ENCODE data around the gene MBTPS1. TPM values are rescaled to one million over a fixed set of nuclear protein-coding genes. Genes with fewer than 3 reads are reported as not detected.

The MBTPS1 gene
- total and polyA plus RNA-seq, 2 donors from 2014 or later, result 45.5 to 91.7 TPM

- no peak overlapping the region for H3K27ac ChIP-seq (ENCODE audit: low read depth in 2 of 2, low read length in 2 of 2)
- DNase-seq, result no peak
- H3K27me3 ChIP-seq (ENCODE audit: control insufficient read depth, insufficient read depth, low read length), result no peaks in the 10 kb centered on the region
- FAIRE-seq, result no peak
- no peak overlapping the region for H3K4me3 ChIP-seq (ENCODE audit: low read length in 3 of 3)
- H3K9ac ChIP-seq (ENCODE audit: low read length in 3 of 3), result no peak overlapping the region
- H3K36me3 ChIP-seq (ENCODE audit: control insufficient read depth in 2 of 3, insufficient read depth in 3 of 3, low read length in 3 of 3), result no peaks in the 10 kb centered on the region
- intact Hi-C loops (cut with DNase I), result no loop called here
- no peak for TF ChIP-seq CTCF (IDR thresholded peaks at IDR 0.05; ENCODE audit: borderline replicate concordance, extremely low read depth, insufficient read depth)
- H3K9me3 ChIP-seq (ENCODE audit: control insufficient read depth in 2 of 3, insufficient read depth in 1 of 3, low read length in 3 of 3), result peaks cover 0 to 4% (median 0%) of the 10 kb centered on the region in 3 donors
- no peaks in the 10 kb centered on the region for H3K4me1 ChIP-seq (ENCODE audit: control insufficient read depth in 2 of 3, insufficient read depth in 2 of 3, low read depth in 1 of 3, low read length in 3 of 3)
These were observed 90.1 kb downstream of the MBTPS1 start for GRCh38 chr16:84026606-84027005.

DNA sequence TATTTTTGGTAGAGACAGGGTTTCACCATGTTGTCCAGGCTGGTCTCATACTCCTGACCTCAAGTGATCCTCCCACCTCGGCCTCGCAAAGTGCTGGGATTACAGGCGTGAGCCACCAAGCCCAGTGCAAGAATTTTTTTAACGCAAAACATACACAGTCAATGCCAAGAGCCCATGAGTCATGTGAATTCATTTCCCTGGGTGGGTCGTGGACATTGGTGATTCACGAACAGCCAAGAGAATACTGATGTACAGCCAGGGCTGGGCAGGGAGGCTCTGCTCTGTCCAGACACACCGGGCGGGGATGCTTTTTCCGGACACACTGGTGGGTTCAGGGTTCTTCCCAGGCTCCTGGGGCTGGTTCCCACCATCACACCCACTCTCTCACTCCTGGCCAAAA lies 91.9 kb downstream of the MBTPS1 start:
- DNase-seq (no peak), FAIRE-seq (no peak)
- H3K9ac ChIP-seq (ENCODE audit: low read length in 3 of 3), result no peak overlapping the region
- H3K27ac ChIP-seq (ENCODE audit: low read depth in 2 of 2, low read length in 2 of 2), result no peak overlapping the region
- H3K4me3 ChIP-seq (ENCODE audit: low read length in 3 of 3), result no peak overlapping the region
- intact Hi-C loops (cut with DNase I), result no loop called here
- H3K4me1 ChIP-seq (ENCODE audit: control insufficient read depth in 2 of 3, insufficient read depth in 2 of 3, low read depth in 1 of 3, low read length in 3 of 3), result no peaks in the 10 kb centered on the region
- no peaks in the 10 kb centered on the region for H3K36me3 ChIP-seq (ENCODE audit: control insufficient read depth in 2 of 3, insufficient read depth in 3 of 3, low read length in 3 of 3)
- no peak for TF ChIP-seq CTCF (IDR thresholded peaks at IDR 0.05; ENCODE audit: borderline replicate concordance, extremely low read depth, insufficient read depth)
- H3K9me3 ChIP-seq (ENCODE audit: control insufficient read depth in 2 of 3, insufficient read depth in 1 of 3, low read length in 3 of 3), result peaks cover 0 to 5% (median 0%) of the 10 kb centered on the region in 3 donors
- H3K27me3 ChIP-seq (ENCODE audit: control insufficient read depth, insufficient read depth, low read length), result no peaks in the 10 kb centered on the region

- H3K9me3 ChIP-seq (ENCODE audit: control insufficient read depth in 2 of 3, insufficient read depth in 1 of 3, low read length in 3 of 3), result peaks cover 0 to 5% (median 0%) of the 10 kb centered on the region in 3 donors
- H3K4me1 ChIP-seq (ENCODE audit: control insufficient read depth in 2 of 3, insufficient read depth in 2 of 3, low read depth in 1 of 3, low read length in 3 of 3), result no peaks in the 10 kb centered on the region
- H3K36me3 ChIP-seq (ENCODE audit: control insufficient read depth in 2 of 3, insufficient read depth in 3 of 3, low read length in 3 of 3), result no peaks in the 10 kb centered on the region
- no peak for TF ChIP-seq CTCF (IDR thresholded peaks at IDR 0.05; ENCODE audit: borderline replicate concordance, extremely low read depth, insufficient read depth)
- no peaks in the 10 kb centered on the region for H3K27me3 ChIP-seq (ENCODE audit: control insufficient read depth, insufficient read depth, low read length)
- no peak for FAIRE-seq
- no peak overlapping the region for H3K27ac ChIP-seq (ENCODE audit: low read depth in 2 of 2, low read length in 2 of 2)
- intact Hi-C loops (cut with DNase I), result no loop called here
- H3K4me3 ChIP-seq (ENCODE audit: low read length in 3 of 3), result no peak overlapping the region
- no peak overlapping the region for H3K9ac ChIP-seq (ENCODE audit: low read length in 3 of 3)
- DNase-seq, result no peak
These were observed 94.1 kb downstream of the MBTPS1 start for GRCh38 chr16:84022644-84023043.

DNA sequence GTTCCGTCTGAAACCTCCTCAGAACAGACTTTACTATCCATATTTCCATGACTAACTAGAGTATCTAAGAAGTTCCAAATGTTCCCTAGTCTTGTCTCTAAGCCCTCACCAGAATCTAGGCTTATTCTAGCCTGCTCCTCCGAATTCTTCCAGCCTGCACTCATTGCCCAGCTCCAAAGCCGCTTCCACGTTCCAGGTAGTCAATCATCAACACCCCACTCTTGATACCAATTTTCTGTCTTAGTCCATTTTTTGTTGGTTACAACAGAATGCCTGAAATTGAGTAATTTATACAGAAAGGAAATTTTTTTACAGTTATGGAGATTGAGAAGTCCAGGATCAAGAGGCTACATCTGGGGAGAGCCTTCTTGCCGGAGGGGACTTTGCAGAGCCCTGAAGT lies 95.3 kb downstream of the MBTPS1 start:
- Histone ChIP-seq H3K27me3 (ENCODE audit: control insufficient read depth, insufficient read depth, low read length) (no peaks in the 10 kb centered on the region), H3K27ac (ENCODE audit: low read depth in 2 of 2, low read length in 2 of 2) (no peak overlapping the region), H3K36me3 (ENCODE audit: control insufficient read depth in 2 of 3, insufficient read depth in 3 of 3, low read length in 3 of 3) (no peaks in the 10 kb centered on the region), H3K9me3 (ENCODE audit: control insufficient read depth in 2 of 3, insufficient read depth in 1 of 3, low read length in 3 of 3) (peaks cover 0 to 5% (median 0%) of the 10 kb centered on the region in 3 donors), H3K9ac (ENCODE audit: low read length in 3 of 3) (no peak overlapping the region), H3K4me3 (ENCODE audit: low read length in 3 of 3) (no peak overlapping the region), H3K4me1 (ENCODE audit: control insufficient read depth in 2 of 3, insufficient read depth in 2 of 3, low read depth in 1 of 3, low read length in 3 of 3) (no peaks in the 10 kb centered on the region)
- intact Hi-C loops (cut with DNase I), result no loop called here
- TF ChIP-seq CTCF (IDR thresholded peaks at IDR 0.05; ENCODE audit: borderline replicate concordance, extremely low read depth, insufficient read depth), result no peak
- DNase-seq (no peak), FAIRE-seq (no peak)

All from kidney (tissue), 14 donors.